Neural crest cell (in vitro differentiated cells): ENCODE data around the gene LGALS14. TPM values are rescaled to one million over a fixed set of nuclear protein-coding genes. Genes with fewer than 3 reads are reported as not detected.

Experiments
- DNase-seq: peaks from one replicate; pipeline ENCODE4 v3.0.0; 2021; ENCODE audit warnings: low read depth, mixed read lengths, low spot score
- H3K27ac Mint-ChIP-seq: one replicate; pipeline ENCODE4 v1.8.0; 2021; ENCODE audit warnings: mild to moderate bottlenecking, mixed read lengths; ENCODE audit not compliant: unreplicated experiment
- H3K27me3 Mint-ChIP-seq: 2 replicates; pipeline ENCODE4 v1.8.0; 2021; ENCODE audit warnings: low read depth, mild to moderate bottlenecking, mixed read lengths
- H3K36me3 Mint-ChIP-seq: 2 replicates; pipeline ENCODE4 v1.8.0; 2021; ENCODE audit warnings: low read depth, mild to moderate bottlenecking, mixed read lengths
- H3K4me1 Mint-ChIP-seq: 2 replicates; pipeline ENCODE4 v1.8.0; 2021; ENCODE audit warnings: mixed read lengths
- H3K4me3 Mint-ChIP-seq: one replicate; pipeline ENCODE4 v1.8.0; 2021; ENCODE audit warnings: mild to moderate bottlenecking, mixed read lengths
- H3K9me3 Mint-ChIP-seq: 2 replicates; pipeline ENCODE4 v1.8.0; 2021; ENCODE audit warnings: mixed read lengths
- CTCF ChIP-seq: fragments of 200-600 bp; sonication (generic); conservative IDR thresholded peaks from 2 replicates; pipeline ENCODE4 v1.5.0; 2021; ENCODE audit warnings: antibody characterized with exemption, mild to moderate bottlenecking
- total RNA-seq: library from RNA; stranded (reverse); gene quantifications from 2 replicates; pipeline ENCODE4 v1.2.1, GENCODE V29; 2021

Gene LGALS14
- total RNA-seq, 1 donor from 2014 or later: not detected

- no peak for TF ChIP-seq CTCF
- Mint-ChIP-seq H3K27me3 (peaks cover 55% of the 10 kb centered on the region), H3K27ac (no peak overlapping the region), H3K4me3 (no peak overlapping the region), H3K4me1 (no peaks in the 10 kb centered on the region), H3K36me3 (no peaks in the 10 kb centered on the region), H3K9me3 (peaks cover 5% of the 10 kb centered on the region)
- DNase-seq: no peak
Measured at GRCh38 chr19:39731685-39732084, 27.4 kb downstream of the LGALS14 start.

GRCh38 chr19:39733841-39734240 is 29.6 kb downstream of the LGALS14 start:
- Mint-ChIP-seq H3K4me3 (no peak overlapping the region), H3K27ac (no peak overlapping the region), H3K9me3 (peaks cover 5% of the 10 kb centered on the region), H3K36me3 (no peaks in the 10 kb centered on the region), H3K4me1 (no peaks in the 10 kb centered on the region), H3K27me3 (peaks cover 53% of the 10 kb centered on the region)
- DNase-seq: no peak
- TF ChIP-seq CTCF: no peak

DNA sequence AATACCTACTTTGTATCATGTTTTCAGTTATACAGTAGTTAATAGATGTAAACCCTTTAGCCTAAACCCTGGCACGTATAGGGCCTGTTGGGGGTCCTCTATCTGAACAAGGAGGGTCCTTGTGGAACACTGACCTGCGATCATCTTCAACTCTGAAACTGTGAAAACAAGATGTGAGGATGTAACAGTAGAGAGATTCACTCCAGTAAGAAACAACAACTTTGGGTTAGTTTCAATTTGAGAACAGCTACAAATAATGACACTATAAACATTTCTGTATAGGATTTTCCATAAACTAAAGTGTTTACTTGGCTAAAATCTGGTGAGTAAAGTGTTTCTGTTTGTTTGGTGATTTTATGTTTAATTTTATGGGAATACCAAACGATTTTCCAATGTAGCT is 31.4 kb downstream of the LGALS14 start:
- H3K9me3 Mint-ChIP-seq: peaks cover 5% of the 10 kb centered on the region
- H3K4me3 Mint-ChIP-seq: no peak overlapping the region
- peaks cover 55% of the 10 kb centered on the region for H3K27me3 Mint-ChIP-seq
- H3K4me1 Mint-ChIP-seq: peaks cover 7% of the 10 kb centered on the region
- no peaks in the 10 kb centered on the region for H3K36me3 Mint-ChIP-seq
- H3K27ac Mint-ChIP-seq: no peak overlapping the region
- no peak for TF ChIP-seq CTCF
- DNase-seq: no peak

DNA sequence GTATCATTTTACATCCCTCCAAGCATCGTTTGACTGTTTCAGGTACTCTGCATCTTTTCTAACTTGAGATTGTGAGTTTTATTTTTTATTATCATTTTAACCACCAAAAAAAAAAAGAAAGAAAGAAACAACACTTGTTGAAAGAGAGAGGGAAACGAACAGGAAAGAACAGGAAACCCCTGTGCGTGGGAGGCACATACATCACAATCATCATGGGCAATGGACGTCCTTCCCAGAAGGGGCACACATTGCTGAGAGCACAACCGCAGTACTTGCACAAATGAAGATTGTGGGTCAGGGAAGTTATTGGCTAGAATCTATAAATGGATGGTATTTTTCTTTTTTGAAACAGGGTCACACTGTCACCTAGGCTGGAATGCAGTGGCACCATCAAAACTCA is 31.8 kb downstream of the LGALS14 start:
- Mint-ChIP-seq H3K27ac (no peak overlapping the region), H3K27me3 (peaks cover 55% of the 10 kb centered on the region), H3K4me3 (no peak overlapping the region), H3K9me3 (peaks cover 5% of the 10 kb centered on the region), H3K4me1 (peaks cover 7% of the 10 kb centered on the region), H3K36me3 (no peaks in the 10 kb centered on the region)
- no peak for TF ChIP-seq CTCF
- no peak for DNase-seq

DNA sequence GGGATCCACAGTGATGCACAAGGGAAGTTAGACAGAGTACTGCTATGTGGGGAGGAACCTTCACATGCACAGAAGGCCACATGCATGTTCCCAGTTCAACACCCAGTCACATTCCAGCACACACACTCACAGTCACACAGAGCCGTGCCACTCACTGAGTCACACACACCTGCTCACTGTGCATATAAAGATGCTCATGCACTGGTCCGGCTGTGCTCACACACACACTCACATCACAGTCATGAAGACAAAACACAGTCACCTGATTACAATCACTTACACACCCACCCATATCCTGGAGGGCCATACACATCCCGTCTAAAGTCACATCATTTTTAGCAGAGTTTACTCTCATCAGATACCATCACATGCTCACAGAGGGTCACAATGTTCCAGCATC is 33.1 kb downstream of the LGALS14 start:
- peaks cover 5% of the 10 kb centered on the region for H3K9me3 Mint-ChIP-seq
- no peak for TF ChIP-seq CTCF
- peaks cover 7% of the 10 kb centered on the region for H3K4me1 Mint-ChIP-seq
- no peak overlapping the region for H3K27ac Mint-ChIP-seq
- no peak overlapping the region for H3K4me3 Mint-ChIP-seq
- no peaks in the 10 kb centered on the region for H3K36me3 Mint-ChIP-seq
- peaks cover 61% of the 10 kb centered on the region for H3K27me3 Mint-ChIP-seq
- DNase-seq: no peak

- Mint-ChIP-seq H3K36me3 (no peaks in the 10 kb centered on the region), H3K27me3 (peaks cover 66% of the 10 kb centered on the region), H3K4me1 (peaks cover 7% of the 10 kb centered on the region), H3K27ac (no peak within 1 kb of the TSS), H3K9me3 (peaks cover 5% of the 10 kb centered on the region), H3K4me3 (no peak within 1 kb of the TSS)
- TF ChIP-seq CTCF: no peak
- no peak for DNase-seq
Measured at GRCh38 chr19:39737891-39738290, 33.6 kb downstream of the LGALS14 start, which contains the start of gene CLC. TSS of gene CLC (minus strand) at chr19:39738029. CDS start at chr19:39737952, 77 bp downstream.
